Trophoblast cell (in vitro differentiated cells and primary cell): ENCODE results near the gene VASH1.

Source experiments
- DNase-seq, 2 donors: peaks; one replicate each; pipeline ENCODE4 v3.0.0-alpha.2; 2016
- H2AFZ ChIP-seq: 2 replicates; pipeline ENCODE4 v1.6.1; 2013; ENCODE audit warnings: low read length, moderate library complexity, mild to moderate bottlenecking; ENCODE audit not compliant: insufficient read depth, poor library complexity
- H2AK5ac ChIP-seq: 2 replicates; pipeline ENCODE4 v1.6.1; 2013; ENCODE audit warnings: mild to moderate bottlenecking, low read length
- H2BK120ac ChIP-seq: 2 replicates; pipeline ENCODE4 v1.6.1; 2013; ENCODE audit warnings: low read length, mild to moderate bottlenecking, moderate library complexity; ENCODE audit not compliant: insufficient read depth, poor library complexity
- H2BK12ac ChIP-seq: 2 replicates; pipeline ENCODE4 v1.6.1; 2013; ENCODE audit warnings: mild to moderate bottlenecking, low read length, moderate library complexity
- H2BK5ac ChIP-seq: 2 replicates; pipeline ENCODE4 v1.6.1; 2013; ENCODE audit warnings: low read length, low read depth, moderate library complexity, mild to moderate bottlenecking; ENCODE audit not compliant: poor library complexity
- H3K14ac ChIP-seq: 2 replicates; pipeline ENCODE4 v1.6.1; 2013; ENCODE audit warnings: mild to moderate bottlenecking, low read length
- H3K18ac ChIP-seq: 2 replicates; pipeline ENCODE4 v1.6.1; 2013; ENCODE audit warnings: mild to moderate bottlenecking, low read length
- H3K23ac ChIP-seq: 2 replicates; pipeline ENCODE4 v1.6.1; 2013; ENCODE audit warnings: low read length
- H3K27ac ChIP-seq: 2 replicates; pipeline ENCODE4 v1.5.1; 2013; ENCODE audit warnings: low read depth, mild to moderate bottlenecking, inconsistent platforms, low read length, moderate library complexity
- H3K27me3 ChIP-seq: 2 replicates; pipeline ENCODE4 v1.6.1; 2013; ENCODE audit warnings: inconsistent platforms, mild to moderate bottlenecking, low read length, moderate library complexity; ENCODE audit not compliant: insufficient read depth
- H3K36me3 ChIP-seq, 2 experiments: 1 replicate in 1 of 2; 2 replicates in 1 of 2; pipeline ENCODE4 v1.6.1; 2013; ENCODE audit warnings: low read length in 2 of 2, mild to moderate bottlenecking in 2 of 2, moderate library complexity in 1 of 2; ENCODE audit not compliant: insufficient read depth in 2 of 2, control insufficient read depth in 1 of 2
- H3K4ac ChIP-seq: 2 replicates; pipeline ENCODE4 v1.6.1; 2013; ENCODE audit warnings: low read depth, mild to moderate bottlenecking, low read length, moderate library complexity
- H3K4me1 ChIP-seq, 2 experiments: 1 replicate in 1 of 2; 2 replicates in 1 of 2; pipeline ENCODE4 v1.6.1; 2013; ENCODE audit warnings: low read length in 2 of 2, mild to moderate bottlenecking in 2 of 2, moderate library complexity in 1 of 2; ENCODE audit not compliant: insufficient read depth in 2 of 2, control insufficient read depth in 1 of 2
- H3K4me2 ChIP-seq: 2 replicates; pipeline ENCODE4 v1.6.1; 2013; ENCODE audit warnings: inconsistent platforms, mild to moderate bottlenecking, low read length, moderate library complexity
- H3K4me3 ChIP-seq: 2 replicates; pipeline ENCODE4 v1.5.1; 2013; ENCODE audit warnings: mild to moderate bottlenecking, low read depth, low read length, inconsistent platforms
- H3K79me1 ChIP-seq: one replicate; pipeline ENCODE4 v1.6.1; 2013; ENCODE audit warnings: low read length
- H3K79me2 ChIP-seq: 2 replicates; pipeline ENCODE4 v1.6.1; 2013; ENCODE audit warnings: low read length, mild to moderate bottlenecking; ENCODE audit not compliant: control insufficient read depth, insufficient read depth, poor library complexity
- H3K9ac ChIP-seq: 2 replicates; pipeline ENCODE4 v1.6.1; 2013; ENCODE audit warnings: mild to moderate bottlenecking, low read length
- H3K9me3 ChIP-seq: 2 replicates; pipeline ENCODE4 v1.6.1; 2013; ENCODE audit warnings: low read depth, mild to moderate bottlenecking, control low read depth, inconsistent platforms, low read length; ENCODE audit not compliant: insufficient read depth
- H4K12ac ChIP-seq: 2 replicates; pipeline ENCODE4 v1.6.1; 2013; ENCODE audit warnings: low read depth, mild to moderate bottlenecking, low read length, moderate library complexity
- H4K8ac ChIP-seq: 2 replicates; pipeline ENCODE4 v1.6.1; 2013; ENCODE audit warnings: low read depth, mild to moderate bottlenecking, low read length, moderate library complexity
- H4K91ac ChIP-seq: one replicate; pipeline ENCODE4 v1.6.1; 2013; ENCODE audit warnings: low read depth, mild to moderate bottlenecking, low read length, moderate library complexity
- WGBS: extraction: QIAGEN DNeasy Blood & Tissue Kit; methylation state at CpG from one replicate; pipeline ENCODE4 v1.1.7; 2013; ENCODE audit warnings: missing lambda C conversion rate; ENCODE audit not compliant: insufficient read length, insufficient coverage; ENCODE audit errors: extremely low coverage; 5-methylcytosine and 5-hydroxymethylcytosine counted together

VASH1 gene

GRCh38 chr14:76760331-76761135 lies 735 bp upstream of the VASH1 start:
- H2BK120ac ChIP-seq, result no peak overlapping the region
- peaks cover 2% of the 10 kb centered on the region for H3K79me2 ChIP-seq
- peak overlapping the region; percentile 92 for H3K4me2 ChIP-seq
- H4K12ac ChIP-seq, result no peak overlapping the region
- no peak overlapping the region for H4K91ac ChIP-seq
- no peak overlapping the region for H3K23ac ChIP-seq
- DNase-seq, result no peak
- no peak overlapping the region for H3K27ac ChIP-seq
- no peaks in the 10 kb centered on the region for H3K9me3 ChIP-seq
- H3K79me1 ChIP-seq, result peaks cover 6% of the 10 kb centered on the region
- H3K36me3 ChIP-seq, result no peaks in the 10 kb centered on the region
- H3K14ac ChIP-seq, result no peak overlapping the region
- H3K9ac ChIP-seq, result no peak overlapping the region
- peaks cover 7 to 8% of the 10 kb centered on the region in 2 experiments for H3K4me1 ChIP-seq
- no peak overlapping the region for H3K4me3 ChIP-seq
- no peak overlapping the region for H4K8ac ChIP-seq
- H3K18ac ChIP-seq, result no peak overlapping the region
- peaks cover 22% of the 10 kb centered on the region for H3K27me3 ChIP-seq
- peak overlapping the region; percentile 25 for H2AK5ac ChIP-seq
- peak overlapping the region; percentile 58 for H2AFZ ChIP-seq
- no CpG with 5 or more reads among the region's 26 CpGs for WGBS
- H3K4ac ChIP-seq, result no peak overlapping the region
- peak overlapping the region; percentile 40 for H2BK12ac ChIP-seq
- no peak overlapping the region for H2BK5ac ChIP-seq

- Histone ChIP-seq H3K4me2 (peak overlapping the region; percentile 92), H2BK5ac (no peak overlapping the region), H2BK12ac (no peak overlapping the region), H2AK5ac (no peak overlapping the region), H4K12ac (peak overlapping the region; percentile 8), H3K79me1 (peaks cover 6% of the 10 kb centered on the region), H3K23ac (no peak overlapping the region), H3K79me2 (peaks cover 2% of the 10 kb centered on the region), H3K4me1 (peaks cover 7 to 8% of the 10 kb centered on the region in 2 experiments), H4K8ac (peak overlapping the region; percentile 14), H4K91ac (peak overlapping the region; percentile 22), H2AFZ (peak overlapping the region; percentile 48), H3K4ac (no peak overlapping the region), H3K9me3 (no peaks in the 10 kb centered on the region), H3K9ac (no peak overlapping the region), H3K4me3 (peak overlapping the region; percentile 78), H3K27ac (no peak overlapping the region), H2BK120ac (no peak overlapping the region), H3K18ac (peak overlapping the region; percentile 34), H3K36me3 (no peaks in the 10 kb centered on the region), H3K14ac (peak overlapping the region; percentile 24), H3K27me3 (peaks cover 22% of the 10 kb centered on the region)
- no peak for DNase-seq
- WGBS, result no CpG with 5 or more reads among the region's 54 CpGs
These were observed 717 bp downstream of the VASH1 start for GRCh38 chr14:76761960-76762410.

- Histone ChIP-seq H3K9me3 (no peaks in the 10 kb centered on the region), H2BK120ac (no peak overlapping the region), H3K14ac (no peak overlapping the region), H3K23ac (no peak overlapping the region), H3K4me3 (peak overlapping the region; percentile 78), H3K36me3 (no peaks in the 10 kb centered on the region), H3K27me3 (peaks cover 22% of the 10 kb centered on the region), H3K79me1 (peaks cover 6% of the 10 kb centered on the region), H3K18ac (no peak overlapping the region), H2AFZ (peak overlapping the region; percentile 2), H2BK12ac (no peak overlapping the region), H4K8ac (no peak overlapping the region), H3K4me2 (peak overlapping the region; percentile 92), H3K27ac (no peak overlapping the region), H3K4ac (no peak overlapping the region), H3K4me1 (peaks cover 7 to 8% of the 10 kb centered on the region in 2 experiments), H2AK5ac (no peak overlapping the region), H4K12ac (no peak overlapping the region), H4K91ac (no peak overlapping the region), H3K9ac (no peak overlapping the region), H2BK5ac (no peak overlapping the region), H3K79me2 (peaks cover 2% of the 10 kb centered on the region)
- WGBS, result no CpG with 5 or more reads among the region's 28 CpGs
- DNase-seq, result no peak
These were observed 1.3 kb downstream of the VASH1 start for GRCh38 chr14:76762411-76763095.

- Histone ChIP-seq H3K4ac (no peak overlapping the region), H3K79me1 (peaks cover 6% of the 10 kb centered on the region), H2BK120ac (no peak overlapping the region), H4K8ac (no peak overlapping the region), H3K4me1 (peaks cover 12 to 13% of the 10 kb centered on the region in 2 experiments), H4K91ac (no peak overlapping the region), H2AK5ac (no peak overlapping the region), H3K36me3 (no peaks in the 10 kb centered on the region), H3K23ac (no peak overlapping the region), H3K9me3 (no peaks in the 10 kb centered on the region), H3K14ac (no peak overlapping the region), H3K4me2 (no peak overlapping the region), H4K12ac (no peak overlapping the region), H3K27ac (no peak overlapping the region), H2AFZ (no peak overlapping the region), H3K9ac (no peak overlapping the region), H2BK5ac (no peak overlapping the region), H3K79me2 (peaks cover 2% of the 10 kb centered on the region), H3K27me3 (peaks cover 22% of the 10 kb centered on the region), H3K18ac (no peak overlapping the region), H3K4me3 (no peak overlapping the region), H2BK12ac (no peak overlapping the region)
- DNase-seq, result peak in 1 of 2 donors; percentile 71
- no CpG with 5 or more reads among the region's 14 CpGs for WGBS
These were observed 2.1 kb downstream of the VASH1 start for GRCh38 chr14:76763096-76764041.
